Measurements from ENCODE around the gene TMEM38A. TPM values are rescaled to one million over a fixed set of nuclear protein-coding genes. Genes with fewer than 3 reads are reported as not detected.

The TMEM38A gene
- polyA plus RNA-seq, 3 donors, result 7.7 to 10.6 (median 10.0) TPM

Other genes starting within 250 kb of the TMEM38A start
- 10 to 100 TPM; 31.6 to 35.6 (median 33.7) TPM for gene EPS15L1, start 189.2 kb upstream of the TMEM38A start, polyA plus RNA-seq (ENCODE audit: insufficient read length in 3 of 3)
- gene CALR3, start 165.0 kb upstream of the TMEM38A start, polyA plus RNA-seq (ENCODE audit: insufficient read length in 3 of 3), result not detected
- gene C19orf44, start 164.7 kb upstream of the TMEM38A start, polyA plus RNA-seq (ENCODE audit: insufficient read length in 3 of 3), result 10 to 100 TPM; 15.2 to 17.8 (median 17.7) TPM
- 10 to 100 TPM; 52.0 to 57.0 (median 52.7) TPM for gene CHERP, start 118.7 kb upstream of the TMEM38A start, polyA plus RNA-seq (ENCODE audit: insufficient read length in 3 of 3)
- 10 to 100 TPM; 39.6 to 45.2 (median 42.9) TPM for gene SLC35E1, start 88.7 kb upstream of the TMEM38A start, polyA plus RNA-seq (ENCODE audit: insufficient read length in 3 of 3)
- gene MED26, start 32.9 kb upstream of the TMEM38A start, polyA plus RNA-seq (ENCODE audit: insufficient read length in 3 of 3), result 1 to 10 TPM; 6.7 to 7.6 (median 7.1) TPM
- gene SMIM7, start 995 bp upstream of the TMEM38A start, polyA plus RNA-seq (ENCODE audit: insufficient read length in 3 of 3), result 100 to 1,000 TPM in 1 of 3 donors, 10 to 100 TPM in 2; 95.2 to 107 (median 98.6) TPM
- gene NWD1, start 58.7 kb downstream of the TMEM38A start, polyA plus RNA-seq (ENCODE audit: insufficient read length in 3 of 3), result under 1 TPM; 0.04 to 0.09 (median 0.07) TPM
- gene SIN3B, start 168.3 kb downstream of the TMEM38A start, polyA plus RNA-seq (ENCODE audit: insufficient read length in 3 of 3), result 10 to 100 TPM; 57.1 to 95.5 (median 92.6) TPM
- 1 to 10 TPM in 2 of 3 donors, under 1 TPM in 1; 0.95 to 1.4 (median 1.1) TPM for gene F2RL3, start 227.9 kb downstream of the TMEM38A start, polyA plus RNA-seq (ENCODE audit: insufficient read length in 3 of 3)

Data from renal pelvis (tissue), 3 donors.